Activated CD8-positive, alpha-beta memory T cell treated with anti-CD3 and anti-CD28 coated beads, Interleukin-2, amount 50 U/mL, for 1 hour (primary cell): ENCODE results near the gene ABT1.

Source experiments
- DNase-seq: peaks from one replicate; pipeline ENCODE4 v3.0.0-alpha.2; 2020; ENCODE audit errors: extremely low read depth

Gene ABT1

GRCh38 chr6:26575494-26575939, 21.2 kb upstream of the ABT1 start:
- DNase-seq = no peak

- no peak for DNase-seq
Observed at GRCh38 chr6:26576407-26576843, 20.3 kb upstream of the ABT1 start.

GRCh38 chr6:26576929-26577719, 19.6 kb upstream of the ABT1 start:
- no peak for DNase-seq

- no peak for DNase-seq
Observed at GRCh38 chr6:26577720-26578072, 19.1 kb upstream of the ABT1 start.

GRCh38 chr6:26578279-26578678, 18.5 kb upstream of the ABT1 start:
- no peak for DNase-seq

- no peak for DNase-seq
Observed at GRCh38 chr6:26578741-26579140, 18.0 kb upstream of the ABT1 start.

GRCh38 chr6:26581164-26581915, 15.4 kb upstream of the ABT1 start:
- no peak for DNase-seq

GRCh38 chr6:26588965-26589364, 7.8 kb upstream of the ABT1 start:
- no peak for DNase-seq

- no peak for DNase-seq
Observed at GRCh38 chr6:26592649-26593048, 4.1 kb upstream of the ABT1 start.

GRCh38 chr6:26593278-26594130, 3.2 kb upstream of the ABT1 start:
- DNase-seq = no peak

- DNase-seq = no peak
Observed at GRCh38 chr6:26594131-26594498, 2.6 kb upstream of the ABT1 start.

GRCh38 chr6:26594730-26595632, 1.8 kb upstream of the ABT1 start:
- no peak for DNase-seq

GRCh38 chr6:26595669-26596269, 984 bp upstream of the ABT1 start:
- DNase-seq = peak; percentile 62

- no peak for DNase-seq
Observed at GRCh38 chr6:26597389-26597766, 625 bp downstream of the ABT1 start.

GRCh38 chr6:26597821-26598220, 1.1 kb downstream of the ABT1 start:
- DNase-seq = no peak

GRCh38 chr6:26598267-26598666, 1.5 kb downstream of the ABT1 start:
- DNase-seq = no peak

- no peak for DNase-seq
Observed at GRCh38 chr6:26599134-26599533, 2.4 kb downstream of the ABT1 start.

- no peak for DNase-seq
Observed at GRCh38 chr6:26599591-26599990, 2.8 kb downstream of the ABT1 start.

GRCh38 chr6:26600759-26601158, 4.0 kb downstream of the ABT1 start:
- DNase-seq = no peak

- no peak for DNase-seq
Observed at GRCh38 chr6:26602262-26602661, 5.5 kb downstream of the ABT1 start.

- no peak for DNase-seq
Observed at GRCh38 chr6:26604026-26604425, 7.3 kb downstream of the ABT1 start.
